GM12878 (cell line): Measurements from ENCODE around the gene PRKG1. TPM values are rescaled to one million over a fixed set of nuclear protein-coding genes. Genes with fewer than 3 reads are reported as not detected.

Experiments
- BCLAF1 ChIP-seq: fragments of 450-650 bp; IDR thresholded peaks from 2 replicates; pipeline ENCODE4 v1.6.1; 2017; ENCODE audit warnings: antibody characterized with exemption, mild to moderate bottlenecking, moderate library complexity
- BRCA1 ChIP-seq: IDR thresholded peaks from 2 replicates; pipeline ENCODE4 v1.6.1; 2011; ENCODE audit warnings: low read depth, low read length, improper control_type of control experiment
- CREB1 ChIP-seq: IDR thresholded peaks from 2 replicates; pipeline ENCODE4 v1.6.1; 2012; ENCODE audit warnings: low read depth, mild to moderate bottlenecking, inconsistent platforms
- CUX1 ChIP-seq: IDR thresholded peaks from 2 replicates; pipeline ENCODE4 v1.6.1; 2012; ENCODE audit warnings: improper control_type of control experiment, low read depth, low read length; ENCODE audit not compliant: insufficient replicate concordance
- FOS ChIP-seq: IDR thresholded peaks from 3 replicates; pipeline ENCODE4 v1.6.1; 2011; ENCODE audit warnings: borderline replicate concordance; ENCODE audit not compliant: insufficient read length; ENCODE audit errors: extremely low read depth
- IRF4 ChIP-seq: IDR thresholded peaks from 2 replicates; pipeline ENCODE4 v1.6.1; 2011; ENCODE audit warnings: low read depth, low read length
- KDM1A ChIP-seq: fragments of 200-600 bp; sonication (generic); IDR thresholded peaks from 2 replicates; pipeline ENCODE4 v1.6.1; 2016; ENCODE audit warnings: borderline replicate concordance
- NFIC ChIP-seq: IDR thresholded peaks from 2 replicates; pipeline ENCODE4 v1.6.1; 2012; ENCODE audit warnings: low read depth, mild to moderate bottlenecking, inconsistent platforms, low read length, moderate library complexity
- RELB ChIP-seq: fragments of 450-650 bp; IDR thresholded peaks from 2 replicates; pipeline ENCODE4 v1.6.1; 2017; ENCODE audit warnings: low read depth, mild to moderate bottlenecking, moderate library complexity
- SIN3A ChIP-seq: IDR thresholded peaks from 2 replicates; pipeline ENCODE4 v1.6.1; 2012; ENCODE audit warnings: low read depth, low read length, improper control_type of control experiment
- SMAD1 ChIP-seq: fragments of 450-650 bp; IDR thresholded peaks from 2 replicates; pipeline ENCODE4 v1.6.1; 2018; ENCODE audit warnings: mild to moderate bottlenecking, low read depth; ENCODE audit not compliant: partially characterized antibody
- SMARCA5 ChIP-seq: fragments of 450-650 bp; IDR thresholded peaks from 2 replicates; pipeline ENCODE4 v1.6.1; 2017; ENCODE audit warnings: mild to moderate bottlenecking
- SRF ChIP-seq, 2 experiments: IDR thresholded peaks; 2 replicates each; pipeline ENCODE4 v1.6.1; 2011; ENCODE audit warnings: low read depth in 2 of 2, low read length in 2 of 2, mild to moderate bottlenecking in 1 of 2, moderate library complexity in 1 of 2
- SUPT20H ChIP-seq: IDR thresholded peaks from 2 replicates; pipeline ENCODE4 v1.6.1; 2011; ENCODE audit warnings: low read depth, mild to moderate bottlenecking, low read length, moderate library complexity, borderline replicate concordance; ENCODE audit not compliant: control insufficient read depth
- TAF1 ChIP-seq: IDR thresholded peaks from 2 replicates; pipeline ENCODE4 v1.6.1; 2011; ENCODE audit warnings: mild to moderate bottlenecking, low read depth, low read length, borderline replicate concordance
- TCF3 ChIP-seq: IDR thresholded peaks from 2 replicates; pipeline ENCODE4 v1.6.1; 2012; ENCODE audit warnings: low read depth, mild to moderate bottlenecking, low read length, borderline replicate concordance; ENCODE audit not compliant: insufficient read depth
- TCF7 ChIP-seq: IDR thresholded peaks from 2 replicates; pipeline ENCODE4 v1.6.1; 2014; ENCODE audit warnings: antibody characterized with exemption, borderline replicate concordance
- USF1 ChIP-seq: IDR thresholded peaks from 2 replicates; pipeline ENCODE4 v1.6.1; 2011; ENCODE audit warnings: borderline replicate concordance, low read depth, mild to moderate bottlenecking, moderate library complexity, mixed read lengths, low read length; ENCODE audit not compliant: insufficient read depth; ENCODE audit errors: extremely low read length
- ZNF24 ChIP-seq: fragments of 450-650 bp; IDR thresholded peaks from 2 replicates; pipeline ENCODE4 v1.6.1; 2017; ENCODE audit warnings: antibody characterized with exemption, mild to moderate bottlenecking
- ZNF384 ChIP-seq: IDR thresholded peaks from 2 replicates; pipeline ENCODE4 v1.6.1; 2012; ENCODE audit warnings: low read depth, mild to moderate bottlenecking, low read length, improper control_type of control experiment, borderline replicate concordance
- ZNF622 ChIP-seq: fragments of 450-650 bp; IDR thresholded peaks from 2 replicates; pipeline ENCODE4 v1.6.1; 2017; ENCODE audit warnings: mild to moderate bottlenecking, inconsistent platforms
- ZSCAN29 ChIP-seq: fragments of 450-650 bp; IDR thresholded peaks from 2 replicates; pipeline ENCODE4 v1.6.1; 2017; ENCODE audit warnings: mild to moderate bottlenecking, moderate library complexity
- polyA plus RNA-seq, 11 experiments: library from polyadenylated mRNA; depleted of rRNA in 4 of 11; unstranded in 6 of 11; stranded (reverse) in 5 of 11; fragments of >200 nt; fragmentation: Nextera tagmentation in 4 of 11; fragmentation: Illumina TruSeq in 1 of 11; extraction: Ambion mirVana in 4 of 11; extraction: Trizol in 1 of 11; gene quantifications; 1 replicate in 1 of 11; 2 replicates in 10 of 11; pipeline versions ENCODE4 v1.2.1 to v1.2.3, GENCODE V29; 2011 to 2016; ENCODE audit warnings: inconsistent platforms in 2 of 11, missing spikeins in 2 of 11, low read depth in 1 of 11
- total RNA-seq, 4 experiments: library from RNA; depleted of rRNA in 3 of 4; stranded (reverse); fragments of >200 nt in 3 of 4; fragmentation: Illumina TruSeq in 1 of 4; extraction: Trizol in 1 of 4; gene quantifications; 2 replicates each; pipeline versions ENCODE4 v1.2.1 to v1.2.3, GENCODE V29; 2013 to 2021

Gene PRKG1
- total and polyA plus RNA-seq, 10 of the 15 experiments (the other 5 are each of a cell fraction or from before 2014, with no cell fraction given): 0.04 to 0.05 TPM; not detected in 8

GRCh38 chr10:52216852-52217251 lies 1142.6 kb downstream of the PRKG1 start (continued):
- TF ChIP-seq TAF1: no peak
- TF ChIP-seq TCF7: no peak
- TF ChIP-seq KDM1A: no peak
- no peak for TF ChIP-seq CUX1
- TF ChIP-seq BRCA1: no peak
- no peak for TF ChIP-seq IRF4
- TF ChIP-seq ZNF384: no peak
- no peak for TF ChIP-seq SIN3A
- no peak for TF ChIP-seq SRF (IDR thresholded peaks at IDR 0.05; ENCODE audit: low read depth in 2 of 2, low read length in 2 of 2)
- TF ChIP-seq BCLAF1: no peak
- TF ChIP-seq ZNF622: no peak
- TF ChIP-seq NFIC: peak; percentile 50; the same call in 1 of the 2 replicates
- TF ChIP-seq RELB: no peak
- no peak for TF ChIP-seq SMARCA5
- no peak for TF ChIP-seq ZNF24
- TF ChIP-seq TCF3: no peak
- no peak for TF ChIP-seq SUPT20H
- no peak for TF ChIP-seq USF1
- TF ChIP-seq ZSCAN29: no peak
- TF ChIP-seq FOS: no peak
- no peak for TF ChIP-seq SMAD1
- no peak for TF ChIP-seq CREB1
